ENCODE measurements around the gene PRLHR. TPM values are rescaled to one million over a fixed set of nuclear protein-coding genes. Genes with fewer than 3 reads are reported as not detected.
A peak's percentile ranks its signal among the peaks of the same experiment; 100 is the strongest.

The PRLHR gene
- total RNA-seq, 1 donor = not detected

DNA sequence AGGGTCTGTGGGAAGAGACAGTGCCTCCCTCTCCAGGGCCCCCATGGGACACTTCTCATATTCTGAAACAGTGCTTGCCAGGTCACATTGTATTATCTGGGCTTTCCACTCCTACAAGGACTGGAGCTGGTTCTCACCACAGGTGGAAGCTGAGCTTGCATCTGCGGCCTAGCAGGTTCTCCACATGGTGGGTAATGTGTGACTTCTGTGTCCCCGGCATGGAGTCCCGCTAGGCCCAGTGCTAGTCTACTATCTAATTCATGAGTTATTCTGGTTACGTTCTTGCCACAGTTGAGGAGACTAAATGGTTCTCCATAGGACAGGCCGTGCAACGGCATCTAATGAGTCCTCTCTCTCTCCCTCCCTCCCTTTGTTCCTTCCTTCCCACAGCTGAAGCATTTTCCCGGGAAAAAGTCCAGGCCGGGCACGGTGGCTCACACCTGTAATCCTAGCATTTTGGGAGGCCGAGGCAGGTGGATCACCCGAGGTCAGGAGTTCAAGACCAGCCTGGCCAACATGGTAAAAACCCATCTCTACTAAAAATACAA lies 27.7 kb downstream of the PRLHR start:
- Histone ChIP-seq H3K27me3 (ENCODE audit: insufficient read depth, low read length) (no peaks in the 10 kb centered on the region), H4K20me1 (ENCODE audit: insufficient read depth, low read length) (no peaks in the 10 kb centered on the region), H3K9me3 (ENCODE audit: low read depth, low read length) (no peaks in the 10 kb centered on the region), H2AFZ (ENCODE audit: low read length) (no peak overlapping the region), H3K4me2 (ENCODE audit: insufficient read depth, low read length) (no peak overlapping the region), H3K4me3 (ENCODE audit: insufficient read depth, low read length) (no peak overlapping the region), H3K27ac (ENCODE audit: low read depth, low read length) (no peak overlapping the region), H3K4me1 (ENCODE audit: insufficient read depth, low read length) (peaks cover 3% of the 10 kb centered on the region), H3K79me2 (ENCODE audit: insufficient read depth, low read length) (no peaks in the 10 kb centered on the region), H3K36me3 (ENCODE audit: insufficient read depth, low read length) (no peaks in the 10 kb centered on the region)
- TF ChIP-seq, protein P1, sequence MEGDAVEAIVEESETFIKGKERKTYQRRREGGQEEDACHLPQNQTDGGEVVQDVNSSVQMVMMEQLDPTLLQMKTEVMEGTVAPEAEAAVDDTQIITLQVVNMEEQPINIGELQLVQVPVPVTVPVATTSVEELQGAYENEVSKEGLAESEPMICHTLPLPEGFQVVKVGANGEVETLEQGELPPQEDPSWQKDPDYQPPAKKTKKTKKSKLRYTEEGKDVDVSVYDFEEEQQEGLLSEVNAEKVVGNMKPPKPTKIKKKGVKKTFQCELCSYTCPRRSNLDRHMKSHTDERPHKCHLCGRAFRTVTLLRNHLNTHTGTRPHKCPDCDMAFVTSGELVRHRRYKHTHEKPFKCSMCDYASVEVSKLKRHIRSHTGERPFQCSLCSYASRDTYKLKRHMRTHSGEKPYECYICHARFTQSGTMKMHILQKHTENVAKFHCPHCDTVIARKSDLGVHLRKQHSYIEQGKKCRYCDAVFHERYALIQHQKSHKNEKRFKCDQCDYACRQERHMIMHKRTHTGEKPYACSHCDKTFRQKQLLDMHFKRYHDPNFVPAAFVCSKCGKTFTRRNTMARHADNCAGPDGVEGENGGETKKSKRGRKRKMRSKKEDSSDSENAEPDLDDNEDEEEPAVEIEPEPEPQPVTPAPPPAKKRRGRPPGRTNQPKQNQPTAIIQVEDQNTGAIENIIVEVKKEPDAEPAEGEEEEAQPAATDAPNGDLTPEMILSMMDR (IDR thresholded peaks at IDR 0.05; ENCODE audit: extremely low read depth, low read depth, low read length) = no peak
- no peak for DNase-seq (ENCODE audit: insufficient read length, low spot score, missing footprints)

DNA sequence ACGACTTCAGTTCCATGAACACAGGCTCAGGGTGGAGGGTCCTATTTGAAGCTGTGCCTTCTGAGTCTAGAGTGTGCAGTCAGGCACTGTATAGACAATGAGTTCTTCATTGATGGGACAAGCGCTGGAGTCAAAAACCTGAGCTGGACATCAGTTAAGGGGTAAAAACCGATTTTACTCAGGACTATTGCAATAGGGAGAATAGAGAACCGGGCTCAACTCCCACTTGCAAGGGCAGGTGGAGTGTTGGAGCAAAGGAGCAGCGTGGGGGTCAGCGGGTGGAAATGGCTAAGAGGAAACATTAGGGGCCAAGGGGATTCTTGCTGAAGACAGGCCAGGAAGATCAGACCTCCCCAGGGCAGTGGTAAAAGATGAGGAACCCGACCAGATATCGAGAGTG lies 28.5 kb downstream of the PRLHR start:
- no peak overlapping the region for H3K27ac ChIP-seq (ENCODE audit: low read depth, low read length)
- H2AFZ ChIP-seq (ENCODE audit: low read length) = no peak overlapping the region
- H3K9me3 ChIP-seq (ENCODE audit: low read depth, low read length) = no peaks in the 10 kb centered on the region
- no peaks in the 10 kb centered on the region for H3K27me3 ChIP-seq (ENCODE audit: insufficient read depth, low read length)
- no peaks in the 10 kb centered on the region for H3K36me3 ChIP-seq (ENCODE audit: insufficient read depth, low read length)
- H3K4me1 ChIP-seq (ENCODE audit: insufficient read depth, low read length) = peaks cover 3% of the 10 kb centered on the region
- no peaks in the 10 kb centered on the region for H3K79me2 ChIP-seq (ENCODE audit: insufficient read depth, low read length)
- H3K4me2 ChIP-seq (ENCODE audit: insufficient read depth, low read length) = no peak overlapping the region
- TF ChIP-seq, protein P1 (IDR thresholded peaks at IDR 0.05; ENCODE audit: extremely low read depth, low read depth, low read length) = no peak
- no peak for DNase-seq (ENCODE audit: insufficient read length, low spot score, missing footprints)
- H3K4me3 ChIP-seq (ENCODE audit: insufficient read depth, low read length) = no peak overlapping the region
- no peaks in the 10 kb centered on the region for H4K20me1 ChIP-seq (ENCODE audit: insufficient read depth, low read length)

DNA sequence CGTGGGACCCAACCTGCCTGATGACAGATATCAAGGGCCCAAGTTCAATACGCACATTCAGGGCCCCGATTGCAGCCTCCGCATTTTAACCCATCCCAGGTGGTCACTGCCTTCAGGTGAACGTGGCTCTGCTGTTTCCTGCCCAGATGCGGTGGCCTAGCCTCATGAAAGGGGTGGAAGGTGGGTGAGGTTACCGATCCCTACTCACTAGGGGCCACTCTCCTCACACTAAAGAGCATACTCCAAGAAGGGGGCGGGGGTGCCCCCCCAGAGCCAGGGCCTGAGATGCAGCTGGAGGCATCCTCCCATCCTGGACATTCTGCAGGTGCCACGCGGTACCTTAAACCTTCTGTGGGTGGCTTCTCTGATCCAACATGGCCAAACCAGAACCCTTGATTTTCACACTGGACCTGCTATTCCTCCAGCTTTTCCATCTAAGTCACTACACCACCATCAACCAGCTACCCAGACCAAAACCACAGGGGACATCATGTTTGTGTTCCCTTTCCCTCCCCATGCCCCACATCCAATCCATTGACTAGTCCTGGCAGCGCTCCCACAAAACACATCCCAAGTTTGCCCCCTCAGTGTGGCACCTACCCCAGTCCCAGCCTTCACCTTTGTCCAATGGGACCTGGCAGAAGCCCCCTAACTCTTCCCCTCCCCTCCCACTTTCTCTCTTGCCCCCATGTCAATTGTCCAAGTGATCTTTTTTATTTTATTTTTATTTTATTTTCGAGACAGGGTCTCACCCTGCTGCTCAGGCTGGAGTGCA lies 30.0 kb downstream of the PRLHR start:
- no peaks in the 10 kb centered on the region for H3K9me3 ChIP-seq (ENCODE audit: low read depth, low read length)
- DNase-seq (ENCODE audit: insufficient read length, low spot score, missing footprints) = no peak
- H4K20me1 ChIP-seq (ENCODE audit: insufficient read depth, low read length) = no peaks in the 10 kb centered on the region
- no peaks in the 10 kb centered on the region for H3K79me2 ChIP-seq (ENCODE audit: insufficient read depth, low read length)
- no peak overlapping the region for H3K4me3 ChIP-seq (ENCODE audit: insufficient read depth, low read length)
- H2AFZ ChIP-seq (ENCODE audit: low read length) = no peak overlapping the region
- H3K4me1 ChIP-seq (ENCODE audit: insufficient read depth, low read length) = peaks cover 3% of the 10 kb centered on the region
- no peak overlapping the region for H3K27ac ChIP-seq (ENCODE audit: low read depth, low read length)
- no peaks in the 10 kb centered on the region for H3K27me3 ChIP-seq (ENCODE audit: insufficient read depth, low read length)
- no peak overlapping the region for H3K4me2 ChIP-seq (ENCODE audit: insufficient read depth, low read length)
- no peaks in the 10 kb centered on the region for H3K36me3 ChIP-seq (ENCODE audit: insufficient read depth, low read length)
- TF ChIP-seq, protein P1 (IDR thresholded peaks at IDR 0.05; ENCODE audit: extremely low read depth, low read depth, low read length) = no peak

DNA sequence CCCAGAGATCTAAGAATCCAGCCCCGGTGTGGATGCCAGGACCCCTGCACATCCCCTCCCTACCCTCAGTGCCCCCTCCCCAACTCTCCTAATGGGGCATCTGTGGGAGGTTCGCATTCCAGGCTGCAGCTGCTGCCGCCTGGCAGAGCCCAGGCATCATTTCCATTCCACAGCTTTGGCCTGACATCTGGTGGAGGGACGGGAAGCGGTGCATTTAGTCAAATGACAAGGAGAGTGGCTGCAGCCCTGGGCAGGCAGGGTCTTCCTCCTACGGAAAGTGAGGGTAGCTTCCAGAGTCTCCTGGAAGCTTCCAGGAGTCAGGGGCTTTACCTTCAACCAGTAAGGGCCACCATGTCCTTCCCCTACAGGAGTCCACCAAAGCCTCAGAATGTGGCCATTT lies 30.8 kb downstream of the PRLHR start:
- no peak overlapping the region for H2AFZ ChIP-seq (ENCODE audit: low read length)
- H3K27ac ChIP-seq (ENCODE audit: low read depth, low read length) = no peak overlapping the region
- no peak for DNase-seq (ENCODE audit: insufficient read length, low spot score, missing footprints)
- no peaks in the 10 kb centered on the region for H3K79me2 ChIP-seq (ENCODE audit: insufficient read depth, low read length)
- peaks cover 3% of the 10 kb centered on the region for H3K4me1 ChIP-seq (ENCODE audit: insufficient read depth, low read length)
- no peaks in the 10 kb centered on the region for H3K27me3 ChIP-seq (ENCODE audit: insufficient read depth, low read length)
- TF ChIP-seq, protein P1 (IDR thresholded peaks at IDR 0.05; ENCODE audit: extremely low read depth, low read depth, low read length) = peak; percentile 9
- no peaks in the 10 kb centered on the region for H4K20me1 ChIP-seq (ENCODE audit: insufficient read depth, low read length)
- H3K9me3 ChIP-seq (ENCODE audit: low read depth, low read length) = no peaks in the 10 kb centered on the region
- no peak overlapping the region for H3K4me2 ChIP-seq (ENCODE audit: insufficient read depth, low read length)
- no peak overlapping the region for H3K4me3 ChIP-seq (ENCODE audit: insufficient read depth, low read length)
- H3K36me3 ChIP-seq (ENCODE audit: insufficient read depth, low read length) = no peaks in the 10 kb centered on the region
